ENCODE results near the gene RXRA. TPM values are rescaled to one million over a fixed set of nuclear protein-coding genes. Genes with fewer than 3 reads are reported as not detected.

Gene RXRA
- total and polyA plus RNA-seq, 9 donors, result 12.4 to 82.2 (median 70.6) TPM

DNA sequence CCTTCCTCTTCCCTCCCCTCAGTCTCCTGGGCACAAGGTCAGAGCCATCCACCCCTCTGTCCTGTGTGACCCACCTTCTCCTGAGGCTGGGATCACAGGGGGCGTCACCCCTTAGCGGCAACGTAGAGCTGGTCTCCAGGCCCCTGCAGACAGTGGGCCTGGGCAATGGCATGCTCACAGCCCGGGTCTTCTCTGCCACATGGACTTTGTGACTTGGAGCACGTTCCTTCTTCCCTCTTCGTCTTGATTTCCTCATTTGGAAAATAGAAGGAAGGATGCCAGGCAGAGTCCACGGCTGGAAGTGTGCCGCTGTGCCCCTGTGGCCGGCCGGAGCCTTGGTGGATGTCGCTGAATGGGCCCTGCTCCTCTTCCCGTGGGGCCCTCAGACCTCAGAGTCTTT, 10.0 kb downstream of the RXRA start:
- H3K4me1 ChIP-seq (ENCODE audit: insufficient read depth), result peaks cover 75% of the 10 kb centered on the region
- H3K4me3 ChIP-seq, result no peak overlapping the region
- H3K36me3 ChIP-seq, result no peaks in the 10 kb centered on the region
- TF ChIP-seq EP300 (IDR thresholded peaks at IDR 0.05) (no peak), POLR2A (IDR thresholded peaks at IDR 0.05) (no peak), CTCF (IDR thresholded peaks at IDR 0.05) (no peak)
- no peak for DNase-seq
- intact Hi-C loops (cut with DNase I), result loop anchor here in 2 of 4 donors (5.0 to 10.0 kb wide), 2 partner anchors 81 to 89 kb away; no protein-coding TSS in a partner anchor
- H3K27ac ChIP-seq, result no peak overlapping the region
- H3K27me3 ChIP-seq, result no peaks in the 10 kb centered on the region
- 77 to 84% (median 79%) methylated on average over 12 of the region's 12 CpGs for WGBS, 3 donors
- no peaks in the 10 kb centered on the region for H3K9me3 ChIP-seq

DNA sequence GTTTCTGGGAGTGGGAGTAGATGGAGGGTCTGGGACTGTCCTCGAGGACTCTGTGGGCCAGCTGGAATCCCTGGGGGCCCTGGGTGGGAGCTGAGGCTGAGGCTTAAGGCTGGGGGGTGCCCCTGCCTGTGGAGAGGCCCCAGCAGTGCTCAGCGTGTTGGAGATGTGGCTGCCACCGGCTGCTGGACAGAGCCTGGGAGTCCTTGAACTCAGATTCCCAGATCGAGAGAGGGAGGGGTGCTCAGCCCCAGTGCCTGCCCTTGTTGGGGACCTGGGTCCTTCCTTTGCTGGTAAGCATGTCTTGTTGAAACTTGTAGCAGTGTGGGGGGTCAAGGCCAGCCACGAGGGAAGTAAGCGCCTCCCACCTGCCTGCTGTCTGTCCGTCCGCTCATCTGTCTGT, 10.7 kb downstream of the RXRA start:
- DNase-seq, result no peak
- intact Hi-C loops (cut with DNase I), result loop anchor here in 2 of 4 donors (5.0 to 10.0 kb wide), 2 partner anchors 80 to 88 kb away; no protein-coding TSS in a partner anchor
- no peaks in the 10 kb centered on the region for H3K27me3 ChIP-seq
- peak overlapping the region in 1 of 2 donors; percentile 64 for H3K27ac ChIP-seq
- H3K4me1 ChIP-seq (ENCODE audit: insufficient read depth), result peaks cover 76% of the 10 kb centered on the region
- no peak overlapping the region for H3K4me3 ChIP-seq
- WGBS, 3 donors, result 47 to 67% (median 53%) methylated on average over 8 of the region's 8 CpGs
- no peaks in the 10 kb centered on the region for H3K9me3 ChIP-seq
- TF ChIP-seq EP300 (IDR thresholded peaks at IDR 0.05), result no peak
- no peak for TF ChIP-seq POLR2A (IDR thresholded peaks at IDR 0.05)
- no peak for TF ChIP-seq CTCF (IDR thresholded peaks at IDR 0.05)
- H3K36me3 ChIP-seq, result no peaks in the 10 kb centered on the region

- Histone ChIP-seq H3K4me1 (ENCODE audit: insufficient read depth) (peaks cover 78% of the 10 kb centered on the region), H3K27me3 (no peaks in the 10 kb centered on the region), H3K4me3 (no peak overlapping the region), H3K36me3 (no peaks in the 10 kb centered on the region), H3K9me3 (no peaks in the 10 kb centered on the region), H3K27ac (peak overlapping the region in 1 of 2 donors; percentile 64)
- DNase-seq, result no peak
- TF ChIP-seq CTCF (IDR thresholded peaks at IDR 0.05), result no peak
- no peak for TF ChIP-seq EP300 (IDR thresholded peaks at IDR 0.05)
- TF ChIP-seq POLR2A (IDR thresholded peaks at IDR 0.05), result no peak
- 86 to 91% (median 90%) methylated on average over 13 of the region's 13 CpGs for WGBS, 3 donors
- intact Hi-C loops (cut with DNase I), result loop anchor here in 2 of 4 donors (5.0 to 10.0 kb wide), 2 partner anchors 80 to 87 kb away; no protein-coding TSS in a partner anchor
Observed at GRCh38 chr9:134337469-134337868, 11.2 kb downstream of the RXRA start.

- 20 to 22% (median 22%) methylated on average over 22 to 27 of the region's 27 CpGs for WGBS, 3 donors
- Histone ChIP-seq H3K27me3 (no peaks in the 10 kb centered on the region), H3K4me3 (peak overlapping the region; percentile 1), H3K27ac (peak overlapping the region in 1 of 2 donors; percentile 64), H3K9me3 (no peaks in the 10 kb centered on the region), H3K4me1 (ENCODE audit: insufficient read depth) (peaks cover 77% of the 10 kb centered on the region), H3K36me3 (no peaks in the 10 kb centered on the region)
- TF ChIP-seq CTCF (IDR thresholded peaks at IDR 0.05) (no peak), POLR2A (IDR thresholded peaks at IDR 0.05) (no peak), EP300 (IDR thresholded peaks at IDR 0.05) (no peak)
- intact Hi-C loops (cut with DNase I), result loop anchor here in 2 of 4 donors (5.0 to 10.0 kb wide), 2 partner anchors 79 to 86 kb away; no protein-coding TSS in a partner anchor
- DNase-seq, result peak in 4 of 5 donors; percentile 59 to 78 (median 66)
Observed at GRCh38 chr9:134338394-134339182, 12.3 kb downstream of the RXRA start.
